Panc1 (cell line): ENCODE results near the gene ZC3H14. TPM values are rescaled to one million over a fixed set of nuclear protein-coding genes. Genes with fewer than 3 reads are reported as not detected.

Experiments
- ATAC-seq: fragments of 200-7000 bp; cut with Tn5 transposase; 2 replicates; pipeline ENCODE4 v1.9.1; 2020; ENCODE audit warnings: mild to moderate bottlenecking, moderate library complexity
- BruUV-seq: library from RNA; stranded (reverse); fragments of 400-500 nt; replicated peaks from 2 replicates; lab custom pipeline; 2021; lab: Mats Ljungman, UMichigan
- CTCF ChIA-PET: fragments of 300-600 bp; sonication (Branson Sonifier 250); formaldehyde crosslinking; loops from one replicate; lab custom pipeline; 2022; ENCODE audit warnings: antibody characterized with exemption; lab: Charles Lee
- POLR2A ChIA-PET: fragments of 300-600 bp; sonication (Branson Sonifier 250); formaldehyde crosslinking; loops from one replicate; lab custom pipeline; 2022; ENCODE audit warnings: antibody characterized with exemption; lab: Charles Lee
- DNase-seq: peaks from one replicate; pipeline ENCODE4 v3.0.0-alpha.2; 2010; ENCODE audit warnings: low read depth, low spot score
- H3K27ac ChIP-seq: 2 replicates; pipeline ENCODE4 v1.5.1; 2011; ENCODE audit warnings: mild to moderate bottlenecking, low read length, inconsistent platforms
- H3K27me3 ChIP-seq: fragments of 200-500 bp; sonication (Bioruptor generic); 2 replicates; pipeline ENCODE4 v1.6.0; 2014; ENCODE audit warnings: low read length, inconsistent platforms; ENCODE audit not compliant: control insufficient read depth, insufficient read depth
- H3K36me3 ChIP-seq: fragments of 200-500 bp; sonication (Bioruptor generic); 2 replicates; pipeline ENCODE4 v1.5.1; 2014; ENCODE audit warnings: inconsistent platforms, mild to moderate bottlenecking, low read length, moderate library complexity; ENCODE audit not compliant: control insufficient read depth, insufficient read depth
- H3K4me1 ChIP-seq: 2 replicates; pipeline ENCODE4 v1.5.1; 2011; ENCODE audit warnings: inconsistent platforms, mild to moderate bottlenecking, low read length, moderate library complexity; ENCODE audit not compliant: control insufficient read depth, insufficient read depth
- H3K4me3 ChIP-seq, 2 experiments: 2 replicates each; pipeline ENCODE4 v1.5.1; 2011 to 2012; ENCODE audit warnings: low read depth in 2 of 2, low read length in 2 of 2, mild to moderate bottlenecking in 2 of 2, inconsistent platforms in 1 of 2, moderate library complexity in 1 of 2
- H3K9me3 ChIP-seq: fragments of 200-500 bp; sonication (Bioruptor generic); 2 replicates; pipeline ENCODE4 v1.5.1; 2014; ENCODE audit warnings: low read depth, mild to moderate bottlenecking, inconsistent platforms, low read length, moderate library complexity; ENCODE audit not compliant: control insufficient read depth, insufficient read depth
- CTCF ChIP-seq: fragments of 450-650 bp; IDR thresholded peaks from 2 replicates; pipeline ENCODE4 v1.5.1; 2017; ENCODE audit warnings: mild to moderate bottlenecking
- POLR2AphosphoS5 ChIP-seq: IDR thresholded peaks from 2 replicates; pipeline ENCODE4 v1.6.1; 2012; ENCODE audit warnings: mild to moderate bottlenecking, low read depth, low read length, moderate library complexity
- REST ChIP-seq, 2 experiments: IDR thresholded peaks; 2 replicates each; pipeline ENCODE4 v1.6.1; 2011 to 2012; ENCODE audit warnings: low read depth in 2 of 2, control low read depth in 1 of 2, low read length in 1 of 2, mild to moderate bottlenecking in 1 of 2, moderate library complexity in 1 of 2; ENCODE audit not compliant: insufficient read depth in 1 of 2
- SIN3A ChIP-seq: IDR thresholded peaks from 2 replicates; pipeline ENCODE4 v1.6.1; 2012; ENCODE audit warnings: low read depth, mild to moderate bottlenecking, low read length, moderate library complexity, borderline replicate concordance; ENCODE audit not compliant: insufficient read depth
- TCF7L2 ChIP-seq: IDR thresholded peaks from 2 replicates; pipeline ENCODE4 v1.6.1; 2011; ENCODE audit warnings: mild to moderate bottlenecking, low read depth, low read length, inconsistent platforms
- in situ Hi-C: cut with HindIII; loops from 2 replicates; pipeline ENCODE4 v1.10.0; 2016; ENCODE audit warnings: low sequenced_read_pairs, low pct_unique_long_range_greater_than_20kb
- intact Hi-C: fragments of 100-400 bp; cut with micrococcal nuclease; formaldehyde crosslinking; loops from one replicate; pipeline ENCODE4 v1.10.0; 2022; ENCODE audit not compliant: unreplicated experiment
- total RNA-seq: library from RNA; stranded (reverse); gene quantifications from one replicate; pipeline ENCODE4 v1.2.1, GENCODE V29; 2021; ENCODE audit not compliant: unreplicated experiment

Gene ZC3H14
- total RNA-seq, 1 experiment from 2014 or later = 57.1 TPM

GRCh38 chr14:88559852-88560251, 3.0 kb upstream of the ZC3H14 start:
- H3K4me1 ChIP-seq = peaks cover 11% of the 10 kb centered on the region
- no TSS peak for BruUV-seq
- intact Hi-C loops = loop anchor here (10.0 kb wide), 1 partner anchor 65 kb away; no protein-coding TSS in a partner anchor
- no peaks in the 10 kb centered on the region for H3K9me3 ChIP-seq
- no peak for TF ChIP-seq SIN3A
- TF ChIP-seq REST (IDR thresholded peaks at IDR 0.05; ENCODE audit: insufficient read depth in 1 of 2, low read depth in 2 of 2, low read length in 1 of 2) = no peak
- TF ChIP-seq CTCF = peak; percentile 52
- TF ChIP-seq TCF7L2 = no peak
- no peak for TF ChIP-seq POLR2AphosphoS5
- ChIA-PET POLR2A (no interaction called here), CTCF (interaction anchor here (0.7 kb wide), 1 partner anchor 179 kb away, joined by 3 read pairs; no protein-coding TSS in a partner anchor)
- in situ Hi-C loops = no loop called here
- H3K36me3 ChIP-seq = peaks cover 3% of the 10 kb centered on the region
- no peak overlapping the region for H3K27ac ChIP-seq
- no peak overlapping the region for H3K4me3 ChIP-seq
- DNase-seq (no peak), ATAC-seq (no peak)
- H3K27me3 ChIP-seq = no peaks in the 10 kb centered on the region

- no TSS peak for BruUV-seq
- CTCF ChIA-PET = no interaction called here
Observed at GRCh38 chr14:88562532-88562830, 356 bp upstream of the ZC3H14 start.

More at GRCh38 chr14:88562532-88562830, 356 bp upstream of the ZC3H14 start:
- no peaks in the 10 kb centered on the region for H3K9me3 ChIP-seq
- H3K27me3 ChIP-seq = no peaks in the 10 kb centered on the region
- peaks cover 7% of the 10 kb centered on the region for H3K4me1 ChIP-seq
- peak overlapping the region; percentile 85 for H3K27ac ChIP-seq
- no peak for DNase-seq
- TF ChIP-seq REST (IDR thresholded peaks at IDR 0.05; ENCODE audit: insufficient read depth in 1 of 2, low read depth in 2 of 2, low read length in 1 of 2) (no peak), SIN3A (no peak), POLR2AphosphoS5 (no peak), TCF7L2 (no peak), CTCF (no peak)
- intact Hi-C loops (no loop called here), in situ Hi-C loops (no loop called here)
- peaks cover 3% of the 10 kb centered on the region for H3K36me3 ChIP-seq
- ATAC-seq = peak; percentile 18
- peak overlapping the region; percentile 74 to 77 for H3K4me3 ChIP-seq
- POLR2A ChIA-PET = no interaction called here
